HepG2 (cell line): ENCODE data around the gene ISG20L2. TPM values are rescaled to one million over a fixed set of nuclear protein-coding genes. Genes with fewer than 3 reads are reported as not detected.
A peak's percentile ranks its signal among the peaks of the same experiment; 100 is the strongest.

ENCODE experiments used
- ARHGAP35 ChIP-seq: sonication (generic); formaldehyde crosslinking; IDR thresholded peaks from 2 replicates; pipeline ENCODE4 v1.9.0; 2022; ENCODE audit warnings: mild to moderate bottlenecking, inconsistent platforms, moderate library complexity, missing genetic modification reagents, borderline replicate concordance
- CREB1 ChIP-seq, 2 experiments: fragments of 450-650 bp in 1 of 2; IDR thresholded peaks; 2 replicates each; pipeline ENCODE4 v1.6.1; 2016 to 2017; ENCODE audit warnings: control low read depth in 1 of 2, mild to moderate bottlenecking in 1 of 2, missing compliant biosample characterization in 1 of 2, missing genetic modification characterization in 1 of 2
- DR1 ChIP-seq: sonication (generic); formaldehyde crosslinking; IDR thresholded peaks from 2 replicates; pipeline ENCODE4 v1.8.0; 2021; ENCODE audit warnings: mild to moderate bottlenecking, missing genetic modification reagents, inconsistent platforms
- HMGXB4 ChIP-seq, 2 experiments: sonication (generic) in 1 of 2; formaldehyde crosslinking in 1 of 2; IDR thresholded peaks; 2 replicates each; pipeline versions ENCODE4 v1.4.0 to v1.6.1; 2018 to 2020; ENCODE audit warnings: missing genetic modification reagents in 2 of 2, borderline replicate concordance in 1 of 2, low read depth in 1 of 2, mild to moderate bottlenecking in 1 of 2, missing biosample characterization in 1 of 2
- MYC ChIP-seq: sonication (generic); formaldehyde crosslinking; IDR thresholded peaks from 2 replicates; pipeline ENCODE4 v1.9.0; 2021; ENCODE audit warnings: missing genetic modification reagents, borderline replicate concordance
- PHF21A ChIP-seq: sonication (generic); formaldehyde crosslinking; IDR thresholded peaks from 2 replicates; pipeline ENCODE4 v1.5.0; 2020; ENCODE audit warnings: mild to moderate bottlenecking, missing genetic modification reagents
- SALL1 ChIP-seq: sonication (generic); formaldehyde crosslinking; IDR thresholded peaks from 2 replicates; pipeline ENCODE4 v1.8.0; 2022; ENCODE audit warnings: mild to moderate bottlenecking, missing genetic modification reagents
- SIN3A ChIP-seq: IDR thresholded peaks from 2 replicates; pipeline ENCODE4 v1.6.1; 2011; ENCODE audit warnings: low read depth, mild to moderate bottlenecking, control low read depth, low read length, borderline replicate concordance
- SOX5 ChIP-seq: IDR thresholded peaks from 2 replicates; pipeline ENCODE4 v1.6.1; 2016; ENCODE audit warnings: borderline replicate concordance
- SP2 ChIP-seq: sonication (generic); formaldehyde crosslinking; IDR thresholded peaks from 2 replicates; pipeline ENCODE4 v1.5.1; 2020; ENCODE audit warnings: mild to moderate bottlenecking, missing genetic modification reagents
- TEAD3 ChIP-seq: optimal IDR thresholded peaks from 2 replicates; pipeline ENCODE3; 2016; ENCODE audit warnings: borderline replicate concordance
- YEATS4 ChIP-seq: sonication (generic); formaldehyde crosslinking; IDR thresholded peaks from 2 replicates; pipeline ENCODE4 v1.4.0; 2020; ENCODE audit warnings: missing genetic modification reagents, borderline replicate concordance
- ZBTB38 ChIP-seq: sonication (generic); formaldehyde crosslinking; IDR thresholded peaks from 2 replicates; pipeline ENCODE4 v1.5.1; 2020; ENCODE audit warnings: mild to moderate bottlenecking, missing genetic modification reagents
- ZMYM3 ChIP-seq: sonication (generic); formaldehyde crosslinking; IDR thresholded peaks from 2 replicates; pipeline ENCODE4 v1.5.1; 2020; ENCODE audit warnings: mild to moderate bottlenecking, missing genetic modification reagents
- ZNF383 ChIP-seq: sonication (generic); formaldehyde crosslinking; IDR thresholded peaks from 2 replicates; pipeline ENCODE4 v1.4.0; 2020; ENCODE audit warnings: missing genetic modification reagents, mild to moderate bottlenecking, borderline replicate concordance
- ZNF720 ChIP-seq: sonication (generic); formaldehyde crosslinking; IDR thresholded peaks from 2 replicates; pipeline ENCODE4 v1.4.0; 2020; ENCODE audit warnings: missing genetic modification reagents
- ZNF75D ChIP-seq: sonication (generic); formaldehyde crosslinking; IDR thresholded peaks from 2 replicates; pipeline ENCODE4 v1.8.1; 2023; ENCODE audit warnings: missing genetic modification reagents, mild to moderate bottlenecking, borderline replicate concordance
- ZNF772 ChIP-seq: sonication (generic); formaldehyde crosslinking; IDR thresholded peaks from 2 replicates; pipeline ENCODE4 v1.5.0; 2020; ENCODE audit warnings: mild to moderate bottlenecking, missing genetic modification reagents
- polyA plus RNA-seq, 8 experiments: library from polyadenylated mRNA; depleted of rRNA in 3 of 8; stranded (reverse) in 7 of 8; unstranded in 1 of 8; fragments of >200 nt; fragmentation: Illumina TruSeq in 4 of 8; extraction: Trizol in 4 of 8; gene quantifications; 2 replicates each; pipeline versions ENCODE4 v1.2.1 to v1.2.3, GENCODE V29; 2011 to 2016; ENCODE audit warnings: low read depth in 4 of 8, missing spikeins in 1 of 8, mixed read lengths in 1 of 8; ENCODE audit not compliant: insufficient read depth in 1 of 8
- total RNA-seq, 5 experiments: library from RNA; depleted of rRNA; stranded (reverse); fragments of >200 nt; fragmentation: Illumina TruSeq; extraction: Trizol; gene quantifications; 2 replicates each; pipeline ENCODE4 v1.2.3, GENCODE V29; 2016; ENCODE audit warnings: low read depth in 1 of 5
- TF ChIP-seq, protein P1 (sequence below): sonication (generic); formaldehyde crosslinking; IDR thresholded peaks from 2 replicates; pipeline ENCODE4 v1.5.0; 2020; ENCODE audit warnings: missing genetic modification reagents
- TF ChIP-seq, protein P2 (sequence below): IDR thresholded peaks from 2 replicates; pipeline ENCODE4 v1.6.1; 2016; ENCODE audit warnings: missing genetic modification reagents, missing compliant biosample characterization
- TF ChIP-seq, protein P3 (sequence below): sonication (generic); formaldehyde crosslinking; IDR thresholded peaks from 2 replicates; pipeline ENCODE4 v1.4.0; 2020; ENCODE audit warnings: missing genetic modification reagents
- TF ChIP-seq, protein P4 (sequence below): sonication (generic); formaldehyde crosslinking; IDR thresholded peaks from 2 replicates; pipeline ENCODE4 v1.4.0; 2020; ENCODE audit warnings: missing genetic modification reagents, borderline replicate concordance
- TF ChIP-seq, protein P5 (sequence below): IDR thresholded peaks from 2 replicates; pipeline ENCODE4 v1.6.1; 2016; ENCODE audit warnings: mild to moderate bottlenecking, missing biosample characterization, missing genetic modification reagents

The ISG20L2 gene
- total and polyA plus RNA-seq, 2 of the 13 experiments (the other 11 are each of a cell fraction or from before 2014, with no cell fraction given), result 19.8 to 21.3 TPM

GRCh38 chr1:156751757-156752481 lies 23.4 kb upstream of the ISG20L2 start (continued):
- TF ChIP-seq ARHGAP35 (CRISPR knock-in tag) (0 out of 2 replicates have a peak, but pooled peaks have one; percentile 86), ZBTB38 (CRISPR knock-in tag) (peak; percentile 48; the same call in 1 of the 2 replicates), SALL1 (CRISPR knock-in tag) (peak; percentile 81), DR1 (CRISPR knock-in tag) (0 out of 2 replicates have a peak, but pooled peaks have one; percentile 11), HMGXB4 (CRISPR knock-in tag; IDR thresholded peaks at IDR 0.05; ENCODE audit: borderline replicate concordance in 1 of 2, low read depth in 1 of 2) (peak; percentile 46 to 85; a peak in 3 of 4 replicates), CREB1 (IDR thresholded peaks at IDR 0.05) (peak; percentile 68), CREB1 (CRISPR knock-in tag; IDR thresholded peaks at IDR 0.05) (no peak), SIN3A (peak; percentile 65; the same call in 1 of the 2 replicates), SOX5 (no peak), ZNF772 (CRISPR knock-in tag) (no peak), ZNF720 (CRISPR knock-in tag) (no peak), TEAD3 (CRISPR knock-in tag) (peak; percentile 33), SP2 (peak; percentile 66), ZMYM3 (CRISPR knock-in tag) (no peak; the same call in 1 of the 2 replicates), ZNF383 (CRISPR knock-in tag) (peak; percentile 62; the same call in 1 of the 2 replicates), MYC (CRISPR knock-in tag) (peak; percentile 86), PHF21A (no peak), ZNF75D (no peak), YEATS4 (CRISPR knock-in tag) (peak; percentile 59; the same call in 1 of the 2 replicates)
- TF ChIP-seq, protein P1, sequence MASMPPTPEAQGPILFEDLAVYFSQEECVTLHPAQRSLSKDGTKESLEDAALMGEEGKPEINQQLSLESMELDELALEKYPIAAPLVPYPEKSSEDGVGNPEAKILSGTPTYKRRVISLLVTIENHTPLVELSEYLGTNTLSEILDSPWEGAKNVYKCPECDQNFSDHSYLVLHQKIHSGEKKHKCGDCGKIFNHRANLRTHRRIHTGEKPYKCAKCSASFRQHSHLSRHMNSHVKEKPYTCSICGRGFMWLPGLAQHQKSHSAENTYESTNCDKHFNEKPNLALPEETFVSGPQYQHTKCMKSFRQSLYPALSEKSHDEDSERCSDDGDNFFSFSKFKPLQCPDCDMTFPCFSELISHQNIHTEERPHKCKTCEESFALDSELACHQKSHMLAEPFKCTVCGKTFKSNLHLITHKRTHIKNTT, result no peak
- TF ChIP-seq, protein P2, sequence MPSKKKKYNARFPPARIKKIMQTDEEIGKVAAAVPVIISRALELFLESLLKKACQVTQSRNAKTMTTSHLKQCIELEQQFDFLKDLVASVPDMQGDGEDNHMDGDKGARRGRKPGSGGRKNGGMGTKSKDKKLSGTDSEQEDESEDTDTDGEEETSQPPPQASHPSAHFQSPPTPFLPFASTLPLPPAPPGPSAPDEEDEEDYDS (CRISPR knock-in tag), result peak; percentile 67; the same call in 1 of the 2 replicates
- TF ChIP-seq, protein P3, sequence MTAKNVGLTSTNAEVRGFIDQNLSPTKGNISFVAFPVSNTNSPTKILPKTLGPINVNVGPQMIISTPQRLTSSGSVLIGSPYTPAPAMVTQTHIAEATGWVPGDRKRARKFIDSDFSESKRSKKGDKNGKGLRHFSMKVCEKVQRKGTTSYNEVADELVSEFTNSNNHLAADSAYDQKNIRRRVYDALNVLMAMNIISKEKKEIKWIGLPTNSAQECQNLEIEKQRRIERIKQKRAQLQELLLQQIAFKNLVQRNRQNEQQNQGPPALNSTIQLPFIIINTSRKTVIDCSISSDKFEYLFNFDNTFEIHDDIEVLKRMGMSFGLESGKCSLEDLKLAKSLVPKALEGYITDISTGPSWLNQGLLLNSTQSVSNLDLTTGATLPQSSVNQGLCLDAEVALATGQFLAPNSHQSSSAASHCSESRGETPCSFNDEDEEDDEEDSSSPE (CRISPR knock-in tag), result peak; percentile 87
- TF ChIP-seq, protein P4, sequence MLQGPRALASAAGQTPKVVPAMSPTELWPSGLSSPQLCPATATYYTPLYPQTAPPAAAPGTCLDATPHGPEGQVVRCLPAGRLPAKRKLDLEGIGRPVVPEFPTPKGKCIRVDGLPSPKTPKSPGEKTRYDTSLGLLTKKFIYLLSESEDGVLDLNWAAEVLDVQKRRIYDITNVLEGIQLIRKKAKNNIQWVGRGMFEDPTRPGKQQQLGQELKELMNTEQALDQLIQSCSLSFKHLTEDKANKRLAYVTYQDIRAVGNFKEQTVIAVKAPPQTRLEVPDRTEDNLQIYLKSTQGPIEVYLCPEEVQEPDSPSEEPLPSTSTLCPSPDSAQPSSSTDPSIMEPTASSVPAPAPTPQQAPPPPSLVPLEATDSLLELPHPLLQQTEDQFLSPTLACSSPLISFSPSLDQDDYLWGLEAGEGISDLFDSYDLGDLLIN (CRISPR knock-in tag), result 0 out of 2 replicates have a peak, but pooled peaks have one; percentile 62
- TF ChIP-seq, protein P5, sequence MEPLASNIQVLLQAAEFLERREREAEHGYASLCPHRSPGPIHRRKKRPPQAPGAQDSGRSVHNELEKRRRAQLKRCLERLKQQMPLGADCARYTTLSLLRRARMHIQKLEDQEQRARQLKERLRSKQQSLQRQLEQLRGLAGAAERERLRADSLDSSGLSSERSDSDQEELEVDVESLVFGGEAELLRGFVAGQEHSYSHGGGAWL (CRISPR knock-in tag), result peak; percentile 60; the same call in 1 of the 2 replicates
